BJ (cell line): ENCODE measurements around the gene SYNJ2. TPM values are rescaled to one million over a fixed set of nuclear protein-coding genes. Genes with fewer than 3 reads are reported as not detected.

Experiments
- CTCF ChIA-PET: fragments of 350-600 bp; formaldehyde crosslinking; extraction: SDS; loops from one replicate; lab custom pipeline; 2021; ENCODE audit warnings: antibody characterized with exemption, inconsistent platforms; lab: Yijun Ruan, JAX
- POLR2A ChIA-PET: fragments of 300-600 bp; sonication (Branson Sonifier 250); formaldehyde crosslinking; extraction: SDS; loops from one replicate; lab custom pipeline; 2021; ENCODE audit warnings: antibody characterized with exemption; lab: Charles Lee
- DNase-seq: peaks from one replicate; pipeline ENCODE4 v3.0.0-alpha.2; 2011; ENCODE audit warnings: low read depth
- H3K27me3 ChIP-seq: 2 replicates; pipeline ENCODE4 v1.6.0; 2011; ENCODE audit warnings: low read length; ENCODE audit not compliant: control insufficient read depth, insufficient read depth
- H3K36me3 ChIP-seq: 2 replicates; pipeline ENCODE4 v1.5.1; 2011; ENCODE audit warnings: low read length; ENCODE audit not compliant: control insufficient read depth, insufficient read depth
- H3K4me3 ChIP-seq: 2 replicates; pipeline ENCODE4 v1.5.1; 2011; ENCODE audit warnings: low read depth, mild to moderate bottlenecking, control low read depth, low read length
- polyA plus RNA-seq: library from polyadenylated mRNA; depleted of rRNA; stranded (reverse); fragments of >200 nt; gene quantifications from 2 replicates; pipeline ENCODE4 v1.2.3, GENCODE V29; 2011
- TF ChIP-seq, protein P1 (sequence below): IDR thresholded peaks from 2 replicates; pipeline ENCODE4 v1.5.1; 2011; ENCODE audit warnings: low read depth, mild to moderate bottlenecking, control low read depth, inconsistent platforms, low read length, moderate library complexity; ENCODE audit not compliant: insufficient read depth

SYNJ2 gene
- polyA plus RNA-seq, 1 experiment, result 29.9 TPM

DNA sequence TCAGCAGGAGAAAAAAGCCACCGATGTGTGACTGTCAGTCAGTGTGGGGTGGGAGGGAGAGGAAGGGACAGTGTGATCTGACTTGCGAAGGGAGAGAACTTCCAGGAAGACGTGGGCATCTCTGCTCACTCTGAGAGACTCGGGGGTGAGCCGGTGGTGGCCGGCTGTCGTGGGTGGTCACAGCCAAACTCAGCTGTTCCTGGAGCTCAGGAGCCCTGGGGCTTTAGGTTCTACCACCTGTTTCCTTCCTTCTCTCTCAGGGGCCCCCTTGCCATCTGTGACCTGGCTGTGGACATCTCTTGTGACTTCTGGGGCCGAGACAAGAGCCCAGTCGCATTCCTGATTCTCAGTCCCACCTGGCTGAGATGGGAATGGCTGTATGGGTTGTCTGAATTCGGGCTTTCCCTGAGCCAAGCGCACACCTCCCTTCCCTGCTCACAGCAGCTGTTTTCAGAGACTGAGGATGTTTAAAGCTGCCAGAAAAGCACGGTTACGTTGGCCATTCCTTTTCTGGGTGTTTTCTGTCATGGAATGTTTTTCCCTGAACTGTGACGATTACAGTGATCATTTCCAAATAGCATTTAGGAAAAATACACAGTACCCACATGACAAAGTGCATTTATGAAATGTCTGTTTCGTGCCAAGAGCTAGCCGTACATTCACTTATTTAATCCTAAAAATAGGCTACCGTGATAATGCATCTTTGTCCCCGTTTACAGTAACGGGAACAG is 36.5 kb downstream of the SYNJ2 start:
- no peak for DNase-seq
- POLR2A ChIA-PET, result no interaction called here
- H3K36me3 ChIP-seq, result peaks cover 14% of the 10 kb centered on the region
- H3K4me3 ChIP-seq, result no peak overlapping the region
- CTCF ChIA-PET, result no interaction called here
- TF ChIP-seq, protein P1, sequence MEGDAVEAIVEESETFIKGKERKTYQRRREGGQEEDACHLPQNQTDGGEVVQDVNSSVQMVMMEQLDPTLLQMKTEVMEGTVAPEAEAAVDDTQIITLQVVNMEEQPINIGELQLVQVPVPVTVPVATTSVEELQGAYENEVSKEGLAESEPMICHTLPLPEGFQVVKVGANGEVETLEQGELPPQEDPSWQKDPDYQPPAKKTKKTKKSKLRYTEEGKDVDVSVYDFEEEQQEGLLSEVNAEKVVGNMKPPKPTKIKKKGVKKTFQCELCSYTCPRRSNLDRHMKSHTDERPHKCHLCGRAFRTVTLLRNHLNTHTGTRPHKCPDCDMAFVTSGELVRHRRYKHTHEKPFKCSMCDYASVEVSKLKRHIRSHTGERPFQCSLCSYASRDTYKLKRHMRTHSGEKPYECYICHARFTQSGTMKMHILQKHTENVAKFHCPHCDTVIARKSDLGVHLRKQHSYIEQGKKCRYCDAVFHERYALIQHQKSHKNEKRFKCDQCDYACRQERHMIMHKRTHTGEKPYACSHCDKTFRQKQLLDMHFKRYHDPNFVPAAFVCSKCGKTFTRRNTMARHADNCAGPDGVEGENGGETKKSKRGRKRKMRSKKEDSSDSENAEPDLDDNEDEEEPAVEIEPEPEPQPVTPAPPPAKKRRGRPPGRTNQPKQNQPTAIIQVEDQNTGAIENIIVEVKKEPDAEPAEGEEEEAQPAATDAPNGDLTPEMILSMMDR, result no peak
- H3K27me3 ChIP-seq, result no peaks in the 10 kb centered on the region

DNA sequence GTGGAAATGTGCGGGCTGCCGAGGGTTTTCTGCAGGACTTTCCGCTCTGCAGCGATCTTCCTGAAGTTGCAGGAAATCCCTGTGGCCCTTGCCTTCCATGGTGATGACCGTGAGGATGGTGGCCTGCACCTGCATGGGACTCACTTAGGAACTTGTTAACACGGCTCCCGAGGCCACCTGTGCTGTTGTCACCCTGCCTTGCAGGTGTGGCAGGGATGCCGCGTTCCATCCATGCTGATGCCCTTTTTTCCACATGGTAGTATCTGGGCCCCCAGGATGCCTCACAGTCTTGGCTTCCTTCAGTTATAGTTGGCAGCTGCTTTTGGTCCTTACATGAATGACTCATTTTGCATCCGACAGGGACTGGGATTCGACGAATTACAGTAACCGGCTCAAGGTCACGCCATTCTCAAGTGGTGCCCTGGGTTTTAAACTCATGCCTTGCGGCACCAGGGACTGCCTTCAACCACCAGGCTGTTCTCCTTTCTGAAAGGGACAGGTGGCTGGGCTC is 37.2 kb downstream of the SYNJ2 start:
- TF ChIP-seq, protein P1, result no peak

DNA sequence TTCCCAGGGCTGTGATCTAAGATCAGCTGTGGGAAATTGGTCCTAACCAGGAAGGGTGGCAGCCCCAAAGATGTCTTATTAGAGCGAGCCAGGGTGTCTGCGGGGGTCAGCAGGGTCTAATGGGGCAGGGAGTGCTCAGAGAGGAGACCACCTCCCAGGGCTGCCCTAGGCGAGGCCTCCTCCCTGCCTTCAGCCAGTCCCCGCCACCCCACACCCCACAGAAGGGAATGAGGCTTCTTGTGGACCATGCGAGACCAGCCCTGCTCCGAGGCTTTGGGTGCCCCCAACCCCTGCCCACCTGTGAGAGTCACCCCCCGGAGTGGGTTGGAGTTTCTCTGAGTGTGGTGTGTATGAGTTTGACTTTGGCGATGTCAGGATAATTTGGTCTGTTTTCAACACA is 37.8 kb downstream of the SYNJ2 start:
- DNase-seq, result no peak
- H3K27me3 ChIP-seq, result no peaks in the 10 kb centered on the region
- ChIA-PET CTCF (interaction anchor here (0.6 kb wide), 1 partner anchor 249 kb away, joined by 3 read pairs; no protein-coding TSS in a partner anchor), POLR2A (no interaction called here)
- H3K4me3 ChIP-seq, result no peak overlapping the region
- TF ChIP-seq, protein P1, result no peak
- H3K36me3 ChIP-seq, result peaks cover 14% of the 10 kb centered on the region

More for the DNA sequence above, 37.2 kb downstream of the SYNJ2 start:
- Histone ChIP-seq H3K4me3 (no peak overlapping the region), H3K27me3 (no peaks in the 10 kb centered on the region), H3K36me3 (peaks cover 14% of the 10 kb centered on the region)
- DNase-seq, result no peak
- CTCF ChIA-PET, result interaction anchor here (0.6 kb wide), 1 partner anchor 248 kb away, joined by 3 read pairs; no protein-coding TSS in a partner anchor
- POLR2A ChIA-PET, result no interaction called here

DNA sequence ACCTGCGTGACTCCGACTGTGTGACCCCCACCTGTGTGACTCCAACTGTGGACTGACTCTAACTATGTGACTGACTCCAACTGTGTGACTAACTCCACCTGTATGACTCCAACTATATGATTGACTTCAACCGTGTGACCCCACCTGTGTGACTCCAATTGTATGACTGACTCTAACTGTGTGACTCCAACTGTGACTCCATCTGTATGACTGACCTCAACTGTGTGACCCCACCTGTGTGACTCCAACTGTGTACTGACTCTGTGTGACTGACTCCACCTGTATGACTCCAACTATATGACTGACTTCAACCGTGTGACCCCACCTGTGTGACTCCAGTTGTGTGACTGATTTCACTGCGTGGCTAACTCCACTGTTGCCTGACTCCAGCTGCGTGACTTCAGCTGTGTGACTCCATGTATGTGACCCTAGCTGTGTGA is 38.6 kb downstream of the SYNJ2 start:
- ChIA-PET CTCF (interaction anchor here (0.9 kb wide), 1 partner anchor 12 kb away, joined by 4 read pairs; no protein-coding TSS in a partner anchor), POLR2A (no interaction called here)
- TF ChIP-seq, protein P1, result no peak
- peaks cover 14% of the 10 kb centered on the region for H3K36me3 ChIP-seq
- H3K4me3 ChIP-seq, result no peak overlapping the region
- DNase-seq, result no peak
- H3K27me3 ChIP-seq, result no peaks in the 10 kb centered on the region

DNA sequence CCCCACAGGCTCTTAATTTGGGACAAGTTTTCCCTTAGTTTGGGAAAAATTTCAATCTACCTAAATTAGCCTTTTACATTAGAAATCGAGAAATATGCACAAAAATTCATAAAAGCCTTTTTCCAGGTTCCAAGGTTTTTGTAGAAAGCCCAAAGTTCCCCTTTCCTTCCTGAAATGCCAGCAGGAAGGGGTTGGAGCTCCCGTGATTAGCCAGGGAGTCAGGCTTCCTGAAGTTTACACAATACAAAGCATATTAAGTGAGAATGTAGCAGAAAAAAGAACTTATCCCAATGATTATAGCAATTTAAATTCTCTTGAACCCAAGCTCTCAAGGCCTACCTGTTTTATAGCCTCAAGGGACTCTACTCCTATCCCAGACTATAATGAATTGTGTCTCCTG is 39.1 kb downstream of the SYNJ2 start:
- Histone ChIP-seq H3K4me3 (no peak overlapping the region), H3K27me3 (no peaks in the 10 kb centered on the region), H3K36me3 (peaks cover 14% of the 10 kb centered on the region)
- DNase-seq, result no peak
- ChIA-PET POLR2A (no interaction called here), CTCF (interaction anchor here (0.9 to 2.3 kb wide), 2 partner anchors 9 to 12 kb away, joined by 4 to 9 read pairs; no protein-coding TSS in a partner anchor)
- TF ChIP-seq, protein P1, result no peak
